Ascending aorta (tissue), 2 donors: ENCODE results near the gene STRBP. TPM values are rescaled to one million over a fixed set of nuclear protein-coding genes. Genes with fewer than 3 reads are reported as not detected.

ENCODE experiments used
- DNase-seq, 2 donors: peaks; one replicate each; pipeline ENCODE4 v3.0.0-alpha.2; 2019; ENCODE audit warnings: low spot score in 2 of 2
- H3K27ac ChIP-seq, 2 donors: fragments of 200-600 bp; sonication (generic); one replicate each; pipeline ENCODE4 v1.5.1; 2016 to 2017; ENCODE audit warnings: mild to moderate bottlenecking in 1 of 2
- H3K27me3 ChIP-seq: fragments of 200-600 bp; sonication (generic); one replicate; pipeline ENCODE4 v1.5.1; 2017
- H3K36me3 ChIP-seq, 2 donors: fragments of 200-600 bp; sonication (generic); one replicate each; pipeline ENCODE4 v1.5.1; 2016
- H3K4me1 ChIP-seq, 2 donors: fragments of 200-600 bp; sonication (generic); one replicate each; pipeline ENCODE4 v1.5.1; 2016 to 2017; ENCODE audit warnings: mild to moderate bottlenecking in 1 of 2
- H3K4me3 ChIP-seq, 2 donors: fragments of 200-600 bp; sonication (generic); one replicate each; pipeline ENCODE4 v1.5.1; 2016 to 2017; ENCODE audit warnings: mild to moderate bottlenecking in 1 of 2
- H3K9me3 ChIP-seq, 2 donors: fragments of 200-600 bp; sonication (generic); one replicate each; pipeline ENCODE4 v1.5.1; 2016
- CTCF ChIP-seq, 3 experiments: fragments of 200-600 bp in 2 of 3; fragments of 450-650 bp in 1 of 3; sonication (generic) in 2 of 3; IDR thresholded peaks; one replicate each; pipeline ENCODE4 v1.5.1; 2016 to 2019; ENCODE audit warnings: antibody characterized with exemption in 3 of 3, mild to moderate bottlenecking in 1 of 3, moderate library complexity in 1 of 3
- intact Hi-C: fragments of 100-400 bp; cut with DNase I; formaldehyde crosslinking; loops from one replicate; pipeline ENCODE4 v1.15.1; 2023
- total RNA-seq: library from RNA; depleted of rRNA; stranded (reverse); fragments of >200 nt; gene quantifications from one replicate; pipeline ENCODE4 v1.1.0, GENCODE V29; 2016

The STRBP gene
- total RNA-seq, 1 donor from 2014 or later, result 0.43 TPM

GRCh38 chr9:123218831-123219230 lies 49.6 kb downstream of the STRBP start:
- no peaks in the 10 kb centered on the region for H3K9me3 ChIP-seq
- no peaks in the 10 kb centered on the region for H3K27me3 ChIP-seq
- intact Hi-C loops, result no loop called here
- H3K36me3 ChIP-seq, result no peaks in the 10 kb centered on the region
- no peak overlapping the region for H3K27ac ChIP-seq
- no peak for TF ChIP-seq CTCF (IDR thresholded peaks at IDR 0.05)
- DNase-seq, result no peak
- no peak overlapping the region for H3K4me3 ChIP-seq
- no peaks in the 10 kb centered on the region for H3K4me1 ChIP-seq

- H3K36me3 ChIP-seq, result no peaks in the 10 kb centered on the region
- no peak for DNase-seq
- H3K9me3 ChIP-seq, result no peaks in the 10 kb centered on the region
- no peak for TF ChIP-seq CTCF (IDR thresholded peaks at IDR 0.05)
- H3K27ac ChIP-seq, result no peak overlapping the region
- no peaks in the 10 kb centered on the region for H3K27me3 ChIP-seq
- no peaks in the 10 kb centered on the region for H3K4me1 ChIP-seq
- intact Hi-C loops, result no loop called here
- no peak overlapping the region for H3K4me3 ChIP-seq
Measured at GRCh38 chr9:123217128-123217654, 51.2 kb downstream of the STRBP start.

- no peak for DNase-seq
- Histone ChIP-seq H3K4me3 (no peak overlapping the region), H3K9me3 (no peaks in the 10 kb centered on the region), H3K4me1 (no peaks in the 10 kb centered on the region), H3K27me3 (no peaks in the 10 kb centered on the region), H3K36me3 (no peaks in the 10 kb centered on the region), H3K27ac (no peak overlapping the region)
- TF ChIP-seq CTCF (IDR thresholded peaks at IDR 0.05), result no peak
- intact Hi-C loops, result no loop called here
Measured at GRCh38 chr9:123216251-123216797, 52.1 kb downstream of the STRBP start.

- H3K4me1 ChIP-seq, result no peaks in the 10 kb centered on the region
- no peaks in the 10 kb centered on the region for H3K27me3 ChIP-seq
- H3K27ac ChIP-seq, result no peak overlapping the region
- TF ChIP-seq CTCF (IDR thresholded peaks at IDR 0.05), result no peak
- no peak overlapping the region for H3K4me3 ChIP-seq
- no peak for DNase-seq
- no peaks in the 10 kb centered on the region for H3K36me3 ChIP-seq
- no peaks in the 10 kb centered on the region for H3K9me3 ChIP-seq
- intact Hi-C loops, result no loop called here
Measured at GRCh38 chr9:123211081-123211480, 57.3 kb downstream of the STRBP start.

GRCh38 chr9:123208626-123209174 lies 59.7 kb downstream of the STRBP start:
- Histone ChIP-seq H3K27me3 (no peaks in the 10 kb centered on the region), H3K27ac (no peak overlapping the region), H3K4me1 (no peaks in the 10 kb centered on the region), H3K9me3 (no peaks in the 10 kb centered on the region), H3K4me3 (no peak overlapping the region), H3K36me3 (no peaks in the 10 kb centered on the region)
- no peak for DNase-seq
- intact Hi-C loops, result no loop called here
- TF ChIP-seq CTCF (IDR thresholded peaks at IDR 0.05), result no peak
